Prostate gland (tissue), 2 donors: ENCODE data around the gene TEP1. TPM values are rescaled to one million over a fixed set of nuclear protein-coding genes. Genes with fewer than 3 reads are reported as not detected.
A peak's percentile ranks its signal among the peaks of the same experiment; 100 is the strongest.
"Not testable (repeated sequence)": the region's sequence is repeated elsewhere in the genome, so short reads cannot be mapped to it uniquely, and the experiment has no call there.

Experiments used
- DNase-seq: peaks from one replicate; pipeline ENCODE4 v3.0.0-alpha.2; 2019; ENCODE audit warnings: low spot score
- H3K27ac ChIP-seq, 2 donors: fragments of 200-600 bp; sonication (generic); 2 replicates each; pipeline ENCODE4 v1.5.1; 2017 to 2019
- H3K27me3 ChIP-seq: fragments of 200-600 bp; sonication (generic); replicated peaks from 2 replicates; pipeline ENCODE4 v1.5.1; 2019; ENCODE audit not compliant: insufficient read depth
- H3K36me3 ChIP-seq, 2 donors: fragments of 200-600 bp; sonication (generic); 1 replicate in 1 of 2; 2 replicates in 1 of 2; pipeline versions ENCODE4 v1.5.1 to v1.8.1; 2017 to 2019
- H3K4me1 ChIP-seq: fragments of 200-600 bp; sonication (generic); replicated peaks from 2 replicates; pipeline ENCODE4 v1.5.1; 2019
- H3K4me3 ChIP-seq, 2 donors: fragments of 200-600 bp; sonication (generic); 2 replicates each; pipeline ENCODE4 v1.5.1; 2017 to 2019
- H3K9me3 ChIP-seq: fragments of 200-600 bp; sonication (generic); 2 replicates; pipeline ENCODE4 v1.5.1; 2017
- CTCF ChIP-seq, 4 experiments: fragments of 200-600 bp in 2 of 4; fragments of 450-650 bp in 2 of 4; sonication (generic) in 2 of 4; IDR thresholded peaks; 1 replicate in 3 of 4; 2 replicates in 1 of 4; pipeline ENCODE4 v1.5.1; 2016 to 2019; ENCODE audit warnings: antibody characterized with exemption in 4 of 4, mild to moderate bottlenecking in 2 of 4, moderate library complexity in 2 of 4
- POLR2A ChIP-seq: fragments of 450-650 bp; IDR thresholded peaks from one replicate; pipeline ENCODE4 v1.6.1; 2016; ENCODE audit warnings: antibody characterized with exemption, mild to moderate bottlenecking
- POLR2AphosphoS5 ChIP-seq: sonication (generic); formaldehyde crosslinking; IDR thresholded peaks from one replicate; pipeline ENCODE4 v1.6.1; 2017; ENCODE audit warnings: antibody characterized with exemption
- WGBS: methylation state at CpG from one replicate; pipeline ENCODE4 v1.1.5; 2018; 5-methylcytosine and 5-hydroxymethylcytosine counted together
- intact Hi-C: fragments of 100-400 bp; cut with DNase I; formaldehyde crosslinking; loops from one replicate; pipeline ENCODE4 v1.14.2; 2022
- total RNA-seq, 2 donors: library from RNA; depleted of rRNA; stranded (reverse); fragments of >200 nt; gene quantifications; one replicate each; pipeline ENCODE4 v1.1.0, GENCODE V29; 2016

Gene TEP1
- total RNA-seq, 2 donors from 2014 or later, result 25.8 to 31.0 TPM

GRCh38 chr14:20376071-20376588 is 37.2 kb downstream of the TEP1 start:
- Histone ChIP-seq H3K4me1 (no peaks in the 10 kb centered on the region), H3K9me3 (no peaks in the 10 kb centered on the region), H3K27ac (no peak overlapping the region), H3K4me3 (no peak overlapping the region), H3K27me3 (no peaks in the 10 kb centered on the region), H3K36me3 (peaks cover 15 to 60% of the 10 kb centered on the region in 2 donors)
- DNase-seq, result no peak
- WGBS, result 86% methylated on average over 12 of the region's 12 CpGs
- TF ChIP-seq POLR2AphosphoS5 (no peak), POLR2A (no peak), CTCF (IDR thresholded peaks at IDR 0.05) (no peak)
- intact Hi-C loops, result no loop called here

DNA sequence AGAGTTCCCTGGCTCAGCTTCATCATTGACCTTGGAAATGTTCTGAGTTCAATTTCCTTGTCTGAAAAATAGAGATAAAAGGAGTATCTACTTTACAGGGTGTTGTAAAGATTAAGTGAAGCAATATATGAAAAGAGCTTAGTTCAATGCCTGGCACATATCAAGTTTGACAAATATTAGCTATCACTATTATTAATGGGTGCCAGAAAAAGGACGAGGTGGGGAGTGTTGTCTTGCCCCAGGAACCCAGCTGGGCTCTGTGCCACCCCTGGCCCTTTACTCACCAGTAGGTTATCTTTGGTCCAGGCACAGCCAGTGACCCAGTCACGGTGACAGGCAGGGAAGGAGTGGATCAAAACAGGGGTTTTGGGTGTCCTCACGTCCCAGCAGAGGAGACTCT is 37.8 kb downstream of the TEP1 start:
- 73% methylated on average over 3 of the region's 3 CpGs for WGBS
- Histone ChIP-seq H3K4me3 (no peak overlapping the region), H3K9me3 (no peaks in the 10 kb centered on the region), H3K36me3 (peaks cover 18 to 58% of the 10 kb centered on the region in 2 donors), H3K27ac (no peak overlapping the region), H3K4me1 (no peaks in the 10 kb centered on the region), H3K27me3 (no peaks in the 10 kb centered on the region)
- intact Hi-C loops, result no loop called here
- TF ChIP-seq POLR2A, result no peak
- no peak for TF ChIP-seq CTCF (IDR thresholded peaks at IDR 0.05)
- no peak for TF ChIP-seq POLR2AphosphoS5
- no peak for DNase-seq

GRCh38 chr14:20372796-20373195 is 40.5 kb downstream of the TEP1 start:
- WGBS, result 95% methylated on average over 5 of the region's 5 CpGs
- TF ChIP-seq POLR2AphosphoS5 (no peak), CTCF (IDR thresholded peaks at IDR 0.05) (no peak), POLR2A (no peak)
- Histone ChIP-seq H3K4me1 (no peaks in the 10 kb centered on the region), H3K9me3 (no peaks in the 10 kb centered on the region), H3K27me3 (no peaks in the 10 kb centered on the region), H3K36me3 (peaks cover 16 to 33% of the 10 kb centered on the region in 2 donors), H3K4me3 (no peak overlapping the region), H3K27ac (no peak overlapping the region)
- DNase-seq, result no peak
- intact Hi-C loops, result no loop called here

GRCh38 chr14:20365928-20366327 is 47.4 kb downstream of the TEP1 start:
- no peak for TF ChIP-seq POLR2AphosphoS5
- no peak for TF ChIP-seq CTCF (IDR thresholded peaks at IDR 0.05)
- TF ChIP-seq POLR2A, result no peak
- Histone ChIP-seq H3K9me3 (no peaks in the 10 kb centered on the region), H3K36me3 (peaks cover 3 to 4% of the 10 kb centered on the region in 2 donors), H3K4me3 (no peak overlapping the region), H3K27ac (no peak overlapping the region), H3K27me3 (no peaks in the 10 kb centered on the region), H3K4me1 (no peaks in the 10 kb centered on the region)
- no peak for DNase-seq
- intact Hi-C loops, result no loop called here

DNA sequence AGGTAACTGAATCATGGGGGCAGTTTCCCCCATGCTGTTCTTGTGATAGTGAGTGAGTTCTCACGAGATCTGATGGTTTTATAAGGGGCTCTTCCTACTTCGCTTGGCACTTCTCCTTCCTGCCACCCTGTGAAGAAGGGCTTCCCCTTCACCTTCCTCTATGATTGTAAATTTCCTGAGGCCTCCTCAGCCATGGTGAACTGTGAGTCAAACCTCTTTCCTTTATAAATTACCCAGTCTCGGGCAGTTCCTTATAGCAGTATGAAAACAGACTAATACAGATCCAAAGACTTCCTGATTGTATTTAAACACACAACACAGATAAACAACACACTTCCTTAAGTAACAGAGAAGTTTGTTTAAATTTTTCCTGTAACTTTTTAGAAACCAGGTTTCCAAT is 54.8 kb downstream of the TEP1 start:
- H3K4me1 ChIP-seq, DNase-seq, H3K36me3 ChIP-seq, H3K27me3 ChIP-seq, H3K4me3 ChIP-seq, intact Hi-C loops, H3K9me3 ChIP-seq: not testable (repeated sequence)
- peak overlapping the region in 1 of 2 donors; percentile 10 for H3K27ac ChIP-seq
- WGBS, result 69% methylated on average over 3 of the region's 3 CpGs
